HG03025 (cell line): ENCODE measurements around the gene NOPCHAP1.
"Not testable (repeated sequence)": the region's sequence is repeated elsewhere in the genome, so short reads cannot be mapped to it uniquely, and the experiment has no call there.

Source experiments
- ATAC-seq: cut with Tn5 transposase; IDR thresholded peaks from one replicate; pipeline ENCODE4 v1.9.1; 2021; ENCODE audit warnings: mild to moderate bottlenecking, moderate library complexity; ENCODE audit not compliant: unreplicated experiment, low FRiP score

The NOPCHAP1 gene

GRCh38 chr12:104986022-104986941 lies at the start of gene NOPCHAP1:
TSS of gene NOPCHAP1 (plus strand) at chr12:104986316. CDS start at chr12:104986353, 37 bp downstream.
- ATAC-seq = peak; percentile 95

GRCh38 chr12:104938371-104938770 lies 47.7 kb upstream of the NOPCHAP1 start:
- no peak for ATAC-seq

GRCh38 chr12:104939089-104939488 lies 47.0 kb upstream of the NOPCHAP1 start:
- ATAC-seq = no peak

- no peak for ATAC-seq
Measured at GRCh38 chr12:104941454-104941853, 44.7 kb upstream of the NOPCHAP1 start.

- no peak for ATAC-seq
Measured at GRCh38 chr12:104942075-104942474, 44.0 kb upstream of the NOPCHAP1 start.

GRCh38 chr12:104943401-104943800 lies 42.7 kb upstream of the NOPCHAP1 start:
- ATAC-seq = not testable (repeated sequence)

- no peak for ATAC-seq
Measured at GRCh38 chr12:104944252-104944651, 41.9 kb upstream of the NOPCHAP1 start.

- not testable (repeated sequence) for ATAC-seq
Measured at GRCh38 chr12:104948716-104949115, 37.4 kb upstream of the NOPCHAP1 start.

- ATAC-seq = no peak
Measured at GRCh38 chr12:104951759-104952509, 34.2 kb upstream of the NOPCHAP1 start.

- no peak for ATAC-seq
Measured at GRCh38 chr12:104952816-104953215, 33.3 kb upstream of the NOPCHAP1 start.

- no peak for ATAC-seq
Measured at GRCh38 chr12:104953323-104953722, 32.8 kb upstream of the NOPCHAP1 start.

GRCh38 chr12:104955703-104956102 lies 30.4 kb upstream of the NOPCHAP1 start:
- ATAC-seq = no peak

GRCh38 chr12:104956870-104957718 lies 29.0 kb upstream of the NOPCHAP1 start:
- no peak for ATAC-seq

GRCh38 chr12:104957719-104958000 lies 28.5 kb upstream of the NOPCHAP1 start:
- ATAC-seq = peak; percentile 27

- peak; percentile 82 for ATAC-seq
Measured at GRCh38 chr12:104958001-104958804, 27.9 kb upstream of the NOPCHAP1 start, which contains the start of gene SLC41A2. TSS of gene SLC41A2 (minus strand) at chr12:104958290. CDS start at chr12:104928527, 29,763 bp downstream.

- ATAC-seq = no peak
Measured at GRCh38 chr12:104958805-104959334, 27.2 kb upstream of the NOPCHAP1 start.

GRCh38 chr12:104959335-104959841 lies 26.7 kb upstream of the NOPCHAP1 start:
- no peak for ATAC-seq

- no peak for ATAC-seq
Measured at GRCh38 chr12:104960464-104960863, 25.7 kb upstream of the NOPCHAP1 start.

GRCh38 chr12:104963757-104964156 lies 22.4 kb upstream of the NOPCHAP1 start:
- ATAC-seq = no peak
